Stimulated activated naive B cell treated with anti-CD40 and anti-IgM and Interleukin-4, amounts not matched to agents 10 μg/mL and 1 μg/mL and 100 μg/mL, for 72 hours (primary cell): Measurements from ENCODE around the gene EFCAB6.

Source experiments
- ATAC-seq, 2 donors: fragments of 150-1000 bp; cut with Tn5 transposase; replicated peaks; 2 replicates each; pipeline ENCODE4 v1.10.0; 2021; ENCODE audit warnings: moderate library complexity in 1 of 2
- DNase-seq: peaks from one replicate; pipeline ENCODE4 v3.0.0; 2021
- H3K27ac Mint-ChIP-seq: one replicate; pipeline ENCODE4 v1.8.0; 2022; ENCODE audit warnings: mild to moderate bottlenecking, mixed read lengths
- H3K27me3 Mint-ChIP-seq, 2 donors: one replicate each; pipeline ENCODE4 v1.8.0; 2022; ENCODE audit warnings: mixed read lengths in 2 of 2
- H3K36me3 Mint-ChIP-seq, 2 donors: one replicate each; pipeline ENCODE4 v1.8.0; 2022; ENCODE audit warnings: mixed read lengths in 2 of 2, mild to moderate bottlenecking in 1 of 2
- H3K4me1 Mint-ChIP-seq, 2 donors: one replicate each; pipeline ENCODE4 v1.8.0; 2022; ENCODE audit warnings: mixed read lengths in 2 of 2, mild to moderate bottlenecking in 1 of 2
- H3K4me3 Mint-ChIP-seq, 2 donors: one replicate each; pipeline ENCODE4 v1.8.0; 2022; ENCODE audit warnings: mild to moderate bottlenecking in 2 of 2, mixed read lengths in 2 of 2, moderate library complexity in 1 of 2
- H3K9me3 Mint-ChIP-seq, 2 donors: one replicate each; pipeline ENCODE4 v1.8.0; 2022; ENCODE audit warnings: mixed read lengths in 2 of 2, mild to moderate bottlenecking in 1 of 2

EFCAB6 gene

DNA sequence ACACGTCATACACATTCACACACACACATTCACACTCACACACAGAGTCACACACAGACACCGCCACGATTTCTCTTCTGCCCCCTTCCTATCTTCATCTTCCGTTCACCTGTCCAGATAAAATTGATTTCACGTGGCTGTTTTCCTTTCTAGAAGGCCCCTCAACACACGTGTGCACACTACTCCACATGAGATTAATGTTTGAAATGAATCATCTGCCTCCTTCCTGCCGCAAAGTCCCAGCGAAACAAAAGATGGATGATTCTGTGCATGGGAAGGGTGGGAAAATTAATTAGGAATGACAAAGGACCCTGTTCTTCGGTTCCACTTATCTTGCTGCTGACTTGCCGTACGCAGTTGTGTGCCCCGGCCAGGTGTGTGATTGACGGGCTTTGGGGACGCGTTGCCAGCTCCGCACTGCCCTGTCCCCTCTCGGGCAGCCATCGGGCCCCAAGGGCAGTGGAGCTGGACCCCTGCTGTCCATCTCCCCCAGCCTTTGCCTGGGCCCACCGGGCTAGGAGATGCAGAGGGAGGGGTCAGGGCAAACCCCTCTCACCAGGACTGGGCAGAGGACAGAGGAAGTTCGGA, 326.5 kb downstream of the EFCAB6 start:
- no peaks in the 10 kb centered on the region for H3K36me3 Mint-ChIP-seq
- H3K4me1 Mint-ChIP-seq, result peaks cover 9 to 17% of the 10 kb centered on the region in 2 donors
- no peak overlapping the region for H3K4me3 Mint-ChIP-seq
- ATAC-seq (no peak), DNase-seq (no peak)
- H3K9me3 Mint-ChIP-seq, result no peaks in the 10 kb centered on the region
- H3K27ac Mint-ChIP-seq, result no peak overlapping the region
- peaks cover 8 to 18% of the 10 kb centered on the region in 2 donors for H3K27me3 Mint-ChIP-seq

DNA sequence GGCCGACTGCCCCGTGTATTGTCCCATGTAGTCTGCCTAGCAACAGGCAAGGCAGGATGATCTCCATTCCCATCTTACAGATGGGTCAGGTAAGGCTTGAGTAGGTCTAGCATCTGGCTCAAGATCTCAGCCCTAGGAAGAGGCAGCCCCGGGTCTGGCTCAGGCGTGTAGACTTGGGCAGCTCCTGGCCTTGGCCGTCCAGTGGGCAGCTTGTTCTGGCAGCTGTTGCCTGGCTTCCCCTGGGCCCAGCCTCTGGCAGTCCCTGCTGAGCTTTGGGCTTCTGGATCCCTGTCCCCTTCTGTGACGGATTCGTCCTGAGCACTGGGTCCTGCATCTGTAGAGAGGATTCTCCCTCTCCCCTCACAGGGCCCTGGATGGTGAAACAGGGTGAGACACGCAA, 327.9 kb downstream of the EFCAB6 start:
- Mint-ChIP-seq H3K4me1 (peaks cover 11 to 17% of the 10 kb centered on the region in 2 donors), H3K36me3 (no peaks in the 10 kb centered on the region), H3K27ac (no peak overlapping the region), H3K27me3 (peaks cover 8 to 15% of the 10 kb centered on the region in 2 donors), H3K9me3 (no peaks in the 10 kb centered on the region), H3K4me3 (no peak overlapping the region)
- DNase-seq (no peak), ATAC-seq (no peak)

DNA sequence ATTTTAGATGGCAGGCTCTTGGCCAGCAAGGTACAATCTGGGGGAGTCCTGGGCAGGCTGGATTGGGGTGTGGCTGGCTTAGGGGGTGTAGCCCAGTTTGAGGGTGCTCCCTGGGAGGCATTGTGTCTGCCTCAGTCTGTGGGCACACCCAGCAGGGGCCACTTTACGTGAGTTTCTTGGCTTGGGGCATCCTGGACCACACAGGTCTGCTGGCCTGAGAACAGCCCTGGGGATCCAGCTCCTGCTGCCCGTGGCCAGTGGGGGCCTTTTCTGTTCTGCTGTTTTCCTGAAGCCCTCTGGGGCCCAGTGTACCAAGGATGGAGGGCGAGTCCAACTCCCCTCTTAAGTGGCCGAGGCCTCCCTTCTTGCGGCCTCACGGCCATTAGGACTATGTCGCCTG, 328.4 kb downstream of the EFCAB6 start:
- Mint-ChIP-seq H3K27me3 (peaks cover 8 to 10% of the 10 kb centered on the region in 2 donors), H3K4me3 (no peak overlapping the region), H3K27ac (no peak overlapping the region), H3K4me1 (peaks cover 11 to 17% of the 10 kb centered on the region in 2 donors), H3K9me3 (no peaks in the 10 kb centered on the region), H3K36me3 (no peaks in the 10 kb centered on the region)
- DNase-seq (no peak), ATAC-seq (no peak)

DNA sequence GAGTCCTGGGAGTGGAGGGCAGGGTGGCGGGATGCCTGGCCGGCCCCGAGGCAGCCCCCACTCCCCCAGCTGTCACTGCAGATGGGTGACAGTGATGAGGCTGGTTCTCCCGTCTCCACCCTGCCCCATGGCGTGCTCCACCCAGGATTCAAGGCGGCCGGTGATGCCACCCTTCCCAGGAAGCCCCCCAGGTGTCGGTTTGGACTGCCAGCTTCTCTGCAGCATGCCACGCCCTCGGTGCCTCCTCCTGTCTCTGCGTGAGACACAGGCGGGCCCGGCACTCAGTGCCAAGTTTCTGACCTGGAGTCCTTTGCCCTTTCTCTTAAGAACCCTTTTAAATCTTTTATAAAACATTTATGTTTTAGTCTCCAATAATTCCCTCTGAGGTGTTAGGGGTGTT, 328.8 kb downstream of the EFCAB6 start:
- Mint-ChIP-seq H3K36me3 (no peaks in the 10 kb centered on the region), H3K27me3 (peaks cover 8 to 10% of the 10 kb centered on the region in 2 donors), H3K27ac (no peak overlapping the region), H3K9me3 (no peaks in the 10 kb centered on the region), H3K4me1 (peaks cover 11 to 17% of the 10 kb centered on the region in 2 donors), H3K4me3 (no peak overlapping the region)
- DNase-seq (no peak), ATAC-seq (no peak)

DNA sequence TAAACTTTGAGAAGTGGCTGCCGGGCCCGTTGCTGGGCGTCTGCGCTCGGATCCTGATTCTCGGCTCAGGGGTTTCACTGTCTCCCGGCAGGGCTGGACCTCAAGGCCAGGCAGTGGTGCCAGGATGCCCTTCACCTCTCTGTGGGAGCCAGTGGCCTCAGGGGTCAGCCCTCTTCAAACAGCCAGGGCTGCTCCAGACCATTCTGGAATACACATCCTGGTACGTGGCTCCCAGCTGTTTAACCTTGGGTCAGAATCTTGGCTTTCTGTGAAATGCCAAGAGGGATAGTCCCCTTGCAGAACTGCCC, 329.8 kb downstream of the EFCAB6 start:
- no peak for ATAC-seq
- DNase-seq, result no peak
- Mint-ChIP-seq H3K4me3 (peak overlapping the region in 1 of 2 donors; percentile 81), H3K9me3 (no peaks in the 10 kb centered on the region), H3K36me3 (no peaks in the 10 kb centered on the region), H3K4me1 (peaks cover 11 to 17% of the 10 kb centered on the region in 2 donors), H3K27ac (no peak overlapping the region), H3K27me3 (peaks cover 6% of the 10 kb centered on the region in 2 donors)

DNA sequence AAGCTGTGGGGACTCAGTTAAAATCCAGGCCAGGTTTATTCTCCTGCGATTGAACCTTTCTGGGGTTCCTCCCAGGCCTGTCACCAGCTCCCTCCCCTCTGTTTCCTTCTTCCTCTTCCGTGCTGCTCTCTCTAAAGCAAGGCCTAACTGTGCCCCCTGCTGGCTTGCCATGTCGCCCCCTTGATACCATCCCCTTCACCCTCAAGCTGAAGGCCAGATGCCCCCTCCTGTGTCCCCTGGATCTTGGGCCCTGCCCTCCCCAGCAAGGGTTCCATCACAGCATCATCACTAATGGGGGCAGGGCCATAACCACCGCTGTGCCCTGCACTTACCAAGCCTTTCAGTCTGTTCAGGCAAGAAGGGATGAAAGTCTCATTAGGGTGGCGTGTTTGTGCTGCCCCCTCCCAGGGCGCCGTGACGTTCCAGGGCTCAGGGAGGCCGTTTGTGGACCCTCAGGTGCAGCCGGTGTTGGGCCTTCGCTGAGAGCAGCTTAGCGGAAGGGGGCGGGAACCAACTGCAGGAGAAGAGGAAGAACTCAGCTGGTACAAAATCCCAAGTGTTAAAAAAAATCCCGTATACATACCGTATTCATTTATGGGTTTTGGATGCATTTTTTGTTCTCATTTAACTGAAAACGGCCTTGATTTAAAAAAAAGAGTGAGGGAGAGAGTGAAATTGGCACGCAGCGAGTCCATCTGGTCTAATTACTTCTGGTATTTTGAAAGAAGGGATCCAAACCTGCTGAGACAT, 330.4 kb downstream of the EFCAB6 start:
- H3K9me3 Mint-ChIP-seq, result no peaks in the 10 kb centered on the region
- H3K36me3 Mint-ChIP-seq, result no peaks in the 10 kb centered on the region
- peak overlapping the region; percentile 81 for H3K27ac Mint-ChIP-seq
- peak overlapping the region; percentile 72 to 81 for H3K4me3 Mint-ChIP-seq
- ATAC-seq, result peak; percentile 85
- H3K27me3 Mint-ChIP-seq, result peaks cover under 1 to 1% of the 10 kb centered on the region in 2 donors
- H3K4me1 Mint-ChIP-seq, result peaks cover 11 to 17% of the 10 kb centered on the region in 2 donors
- DNase-seq, result peak; percentile 14

DNA sequence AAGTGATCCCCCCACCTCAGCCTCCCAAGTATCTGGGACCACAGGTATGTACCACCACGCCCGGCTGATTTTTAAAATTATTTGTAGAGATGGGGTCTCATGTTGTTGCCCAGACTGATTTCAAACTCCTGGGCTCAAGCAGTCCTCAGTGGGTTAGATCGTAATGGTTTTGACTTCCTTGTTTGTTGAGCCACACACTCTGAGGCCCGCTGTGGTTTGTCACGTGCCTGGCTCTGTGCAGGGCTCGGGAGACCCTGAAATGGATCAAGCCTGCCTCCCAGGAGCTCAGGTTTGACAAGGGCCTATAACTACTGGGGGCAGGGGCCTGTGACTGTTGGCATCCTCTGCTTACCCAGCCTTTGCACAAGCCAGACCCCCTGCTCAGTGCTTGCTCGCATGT, 332.1 kb downstream of the EFCAB6 start:
- DNase-seq (no peak), ATAC-seq (no peak)
- no peaks in the 10 kb centered on the region for H3K36me3 Mint-ChIP-seq
- H3K4me3 Mint-ChIP-seq, result no peak overlapping the region
- H3K27me3 Mint-ChIP-seq, result no peaks in the 10 kb centered on the region
- H3K9me3 Mint-ChIP-seq, result no peaks in the 10 kb centered on the region
- H3K4me1 Mint-ChIP-seq, result peaks cover 11 to 17% of the 10 kb centered on the region in 2 donors
- no peak overlapping the region for H3K27ac Mint-ChIP-seq

DNA sequence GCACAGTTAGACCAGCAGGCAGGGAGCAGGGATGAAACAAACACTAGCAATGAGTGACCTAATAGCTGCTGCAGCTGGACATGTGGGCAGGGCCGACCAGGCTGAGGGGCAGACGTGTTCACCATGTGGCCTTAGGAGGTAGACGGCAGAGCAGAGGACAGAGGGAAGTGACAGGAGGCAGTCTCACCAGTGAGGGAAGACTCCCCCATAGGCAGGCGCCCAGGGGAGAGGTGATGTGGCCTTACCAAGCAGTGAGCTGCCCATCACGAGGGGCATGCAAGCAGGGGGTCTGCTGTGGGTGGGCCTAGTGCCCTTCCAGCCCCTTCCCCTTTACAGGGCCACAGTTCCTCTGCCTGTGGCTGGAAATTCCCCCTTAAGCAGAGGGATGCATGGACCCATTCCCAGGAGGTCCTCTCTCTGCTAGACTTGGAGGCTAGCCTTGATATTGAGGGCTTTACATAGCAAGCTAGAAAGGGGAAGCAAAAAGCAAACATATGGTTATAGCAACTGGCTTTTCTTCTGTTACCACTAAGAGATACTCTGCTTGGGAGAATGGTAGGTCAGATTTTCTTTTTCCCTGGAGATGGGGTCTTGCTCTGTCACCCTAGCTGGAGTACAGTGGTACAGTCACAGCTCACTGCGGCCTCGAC, 332.7 kb downstream of the EFCAB6 start:
- H3K27ac Mint-ChIP-seq, result no peak overlapping the region
- H3K36me3 Mint-ChIP-seq, result no peaks in the 10 kb centered on the region
- H3K9me3 Mint-ChIP-seq, result no peaks in the 10 kb centered on the region
- no peaks in the 10 kb centered on the region for H3K27me3 Mint-ChIP-seq
- peaks cover 11 to 17% of the 10 kb centered on the region in 2 donors for H3K4me1 Mint-ChIP-seq
- DNase-seq (no peak), ATAC-seq (no peak)
- H3K4me3 Mint-ChIP-seq, result no peak overlapping the region
